Fibroblast of lung (primary cell): Measurements from ENCODE around the gene ITPR2.

Experiments
- EZH2 ChIP-seq: IDR thresholded peaks from 2 replicates; pipeline ENCODE4 v1.5.1; 2012; ENCODE audit warnings: low read length, control low read depth, mild to moderate bottlenecking; ENCODE audit errors: missing control alignments
- TF ChIP-seq, protein P1 (sequence below), 2 donors: IDR thresholded peaks in 1 of 2; conservative IDR thresholded peaks in 1 of 2; 1 replicate in 1 of 2; 2 replicates in 1 of 2; pipeline ENCODE4 v1.5.1; 2011 to 2012; ENCODE audit warnings: low read length in 2 of 2, control low read depth in 1 of 2, inconsistent platforms in 1 of 2, low read depth in 1 of 2, mild to moderate bottlenecking in 1 of 2

DNA sequence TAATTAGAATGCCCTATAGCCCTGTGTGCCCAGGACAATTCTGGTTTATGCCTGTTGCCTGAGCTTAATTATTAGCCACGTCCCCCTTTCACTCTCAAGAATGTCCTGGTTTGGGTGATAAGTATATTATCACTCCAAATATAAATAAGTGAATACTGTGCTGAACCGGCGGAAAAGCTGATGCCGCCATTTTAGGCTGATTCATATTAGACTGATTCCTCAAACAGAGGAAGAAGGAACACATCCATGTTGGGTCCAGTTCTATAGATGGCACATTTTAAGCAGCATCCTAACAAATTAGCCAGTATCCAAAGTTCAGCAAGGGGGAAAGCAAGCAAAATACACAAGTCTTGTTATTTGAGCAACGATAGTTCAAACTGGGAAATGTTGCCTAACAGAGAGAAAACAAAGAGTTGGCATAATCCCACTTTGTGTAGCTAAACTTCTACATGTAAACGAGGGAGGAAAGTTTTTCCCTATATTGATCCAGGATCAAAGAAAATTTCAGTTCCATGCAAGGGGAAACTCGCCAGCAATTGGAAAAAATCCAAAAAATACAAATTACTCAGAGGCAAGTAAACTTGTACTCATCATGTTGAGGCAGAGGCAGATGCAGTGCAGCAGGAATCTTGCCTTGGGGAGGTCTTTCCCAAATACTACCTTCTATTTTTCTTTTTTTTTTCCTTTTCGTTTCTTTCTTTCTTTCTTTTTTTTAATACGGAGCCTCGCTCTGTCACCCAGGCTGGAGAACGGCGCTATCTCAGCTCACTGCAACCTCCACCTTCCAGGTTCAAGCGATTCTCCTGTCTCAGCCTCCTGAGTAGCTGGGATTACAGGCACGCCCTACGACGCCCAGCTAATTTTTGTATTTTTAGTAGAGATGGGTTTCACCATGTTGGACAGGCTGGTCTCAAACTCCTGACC is 96.2 kb downstream of the ITPR2 start:
- TF ChIP-seq, protein P1, sequence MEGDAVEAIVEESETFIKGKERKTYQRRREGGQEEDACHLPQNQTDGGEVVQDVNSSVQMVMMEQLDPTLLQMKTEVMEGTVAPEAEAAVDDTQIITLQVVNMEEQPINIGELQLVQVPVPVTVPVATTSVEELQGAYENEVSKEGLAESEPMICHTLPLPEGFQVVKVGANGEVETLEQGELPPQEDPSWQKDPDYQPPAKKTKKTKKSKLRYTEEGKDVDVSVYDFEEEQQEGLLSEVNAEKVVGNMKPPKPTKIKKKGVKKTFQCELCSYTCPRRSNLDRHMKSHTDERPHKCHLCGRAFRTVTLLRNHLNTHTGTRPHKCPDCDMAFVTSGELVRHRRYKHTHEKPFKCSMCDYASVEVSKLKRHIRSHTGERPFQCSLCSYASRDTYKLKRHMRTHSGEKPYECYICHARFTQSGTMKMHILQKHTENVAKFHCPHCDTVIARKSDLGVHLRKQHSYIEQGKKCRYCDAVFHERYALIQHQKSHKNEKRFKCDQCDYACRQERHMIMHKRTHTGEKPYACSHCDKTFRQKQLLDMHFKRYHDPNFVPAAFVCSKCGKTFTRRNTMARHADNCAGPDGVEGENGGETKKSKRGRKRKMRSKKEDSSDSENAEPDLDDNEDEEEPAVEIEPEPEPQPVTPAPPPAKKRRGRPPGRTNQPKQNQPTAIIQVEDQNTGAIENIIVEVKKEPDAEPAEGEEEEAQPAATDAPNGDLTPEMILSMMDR (conservative IDR thresholded peaks at IDR 0.05 in 1 of 2, IDR thresholded peaks at IDR 0.05 in 1 of 2; ENCODE audit: low read depth in 1 of 2, low read length in 2 of 2): no peak
- no peak for TF ChIP-seq EZH2
